Astrocyte (in vitro differentiated cells and primary cell): ENCODE data around the gene ITPKB. TPM values are rescaled to one million over a fixed set of nuclear protein-coding genes. Genes with fewer than 3 reads are reported as not detected.

Experiments used
- DNase-seq: peaks from one replicate; pipeline ENCODE4 v3.0.0-alpha.2; 2010; ENCODE audit warnings: low read depth
- FAIRE-seq: peaks from 2 replicates; lab custom pipeline; 2011; peaks lifted over from hg19 to GRCh38; lab: Jason Lieb, UNC
- H2AFZ ChIP-seq: 2 replicates; pipeline ENCODE4 v1.6.0; 2012; ENCODE audit warnings: low read depth, low read length, inconsistent platforms
- H3K27ac ChIP-seq: 2 replicates; pipeline ENCODE4 v1.5.1; 2011; ENCODE audit warnings: low read depth, low read length, inconsistent platforms
- H3K27me3 ChIP-seq: 2 replicates; pipeline ENCODE4 v1.6.0; 2011; ENCODE audit warnings: low read length, inconsistent platforms; ENCODE audit not compliant: insufficient read depth
- H3K36me3 ChIP-seq: 2 replicates; pipeline ENCODE4 v1.5.1; 2011; ENCODE audit warnings: low read length, inconsistent platforms; ENCODE audit not compliant: insufficient read depth
- H3K4me1 ChIP-seq: 2 replicates; pipeline ENCODE4 v1.5.1; 2011; ENCODE audit warnings: low read length, inconsistent platforms; ENCODE audit not compliant: insufficient read depth
- H3K4me2 ChIP-seq: 2 replicates; pipeline ENCODE4 v1.6.0; 2012; ENCODE audit warnings: low read length, inconsistent platforms
- H3K4me3 ChIP-seq: 2 replicates; pipeline ENCODE4 v1.5.1; 2011; ENCODE audit warnings: low read depth, mild to moderate bottlenecking, low read length, inconsistent platforms; ENCODE audit not compliant: insufficient read depth
- H3K79me2 ChIP-seq: 2 replicates; pipeline ENCODE4 v1.6.0; 2012; ENCODE audit warnings: mild to moderate bottlenecking, low read length, inconsistent platforms; ENCODE audit not compliant: insufficient read depth
- H3K9ac ChIP-seq: 2 replicates; pipeline ENCODE4 v1.6.0; 2012; ENCODE audit warnings: mild to moderate bottlenecking, low read length, inconsistent platforms
- H3K9me3 ChIP-seq: 2 replicates; pipeline ENCODE4 v1.5.1; 2012; ENCODE audit warnings: low read depth, mild to moderate bottlenecking, low read length, inconsistent platforms; ENCODE audit not compliant: insufficient read depth
- H4K20me1 ChIP-seq: 2 replicates; pipeline ENCODE4 v1.6.0; 2012; ENCODE audit warnings: low read length, inconsistent platforms; ENCODE audit not compliant: insufficient read depth
- H3K27ac Mint-ChIP-seq: one replicate; pipeline ENCODE4 v1.8.0; 2021; ENCODE audit warnings: mild to moderate bottlenecking, mixed read lengths; ENCODE audit not compliant: unreplicated experiment
- H3K27me3 Mint-ChIP-seq: one replicate; pipeline ENCODE4 v1.8.0; 2021; ENCODE audit warnings: low read depth, mixed read lengths; ENCODE audit not compliant: unreplicated experiment
- H3K36me3 Mint-ChIP-seq: one replicate; pipeline ENCODE4 v1.8.0; 2021; ENCODE audit warnings: low read depth, mixed read lengths; ENCODE audit not compliant: unreplicated experiment
- H3K4me1 Mint-ChIP-seq: one replicate; pipeline ENCODE4 v1.8.0; 2021; ENCODE audit warnings: low read depth, mixed read lengths; ENCODE audit not compliant: unreplicated experiment
- H3K4me3 Mint-ChIP-seq: one replicate; pipeline ENCODE4 v1.8.0; 2021; ENCODE audit warnings: mild to moderate bottlenecking, moderate library complexity, mixed read lengths; ENCODE audit not compliant: unreplicated experiment
- H3K9me3 Mint-ChIP-seq: one replicate; pipeline ENCODE4 v1.8.0; 2021; ENCODE audit warnings: mild to moderate bottlenecking, mixed read lengths; ENCODE audit not compliant: unreplicated experiment
- EZH2 ChIP-seq: IDR thresholded peaks from 2 replicates; pipeline ENCODE4 v1.6.1; 2012; ENCODE audit warnings: mild to moderate bottlenecking, low read length, inconsistent platforms; ENCODE audit not compliant: insufficient read depth
- total RNA-seq: library from RNA; stranded (reverse); gene quantifications from 2 replicates; pipeline ENCODE4 v1.2.1, GENCODE V29; 2021
- TF ChIP-seq, protein P1 (sequence below): IDR thresholded peaks from 2 replicates; pipeline ENCODE4 v1.5.1; 2011; ENCODE audit warnings: low read depth, mild to moderate bottlenecking, inconsistent platforms, low read length, moderate library complexity; ENCODE audit not compliant: insufficient read depth

Gene ITPKB
- total RNA-seq, 1 donor from 2014 or later = 10.5 TPM

DNA sequence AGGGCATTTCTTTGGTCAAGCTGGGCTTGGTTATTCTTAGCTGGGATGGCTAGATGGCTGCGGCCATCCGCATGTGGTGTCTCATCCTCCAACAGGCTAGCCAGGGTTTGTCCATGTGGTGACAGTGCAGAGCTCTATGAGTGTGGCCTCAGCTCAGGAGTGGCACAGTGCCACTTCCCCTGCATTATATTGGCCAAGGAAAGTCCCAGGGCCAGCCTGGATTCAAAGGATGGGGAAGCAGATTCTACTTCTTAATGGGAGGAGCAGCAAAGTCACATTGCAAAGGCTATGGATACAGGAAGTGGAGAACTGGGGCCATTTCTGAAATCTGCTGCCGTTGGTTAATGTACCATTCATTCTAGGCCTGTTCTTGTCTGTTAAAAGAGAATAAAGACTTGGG, 156.1 kb downstream of the ITPKB start:
- no peak for FAIRE-seq
- TF ChIP-seq EZH2 = no peak
- TF ChIP-seq, protein P1, sequence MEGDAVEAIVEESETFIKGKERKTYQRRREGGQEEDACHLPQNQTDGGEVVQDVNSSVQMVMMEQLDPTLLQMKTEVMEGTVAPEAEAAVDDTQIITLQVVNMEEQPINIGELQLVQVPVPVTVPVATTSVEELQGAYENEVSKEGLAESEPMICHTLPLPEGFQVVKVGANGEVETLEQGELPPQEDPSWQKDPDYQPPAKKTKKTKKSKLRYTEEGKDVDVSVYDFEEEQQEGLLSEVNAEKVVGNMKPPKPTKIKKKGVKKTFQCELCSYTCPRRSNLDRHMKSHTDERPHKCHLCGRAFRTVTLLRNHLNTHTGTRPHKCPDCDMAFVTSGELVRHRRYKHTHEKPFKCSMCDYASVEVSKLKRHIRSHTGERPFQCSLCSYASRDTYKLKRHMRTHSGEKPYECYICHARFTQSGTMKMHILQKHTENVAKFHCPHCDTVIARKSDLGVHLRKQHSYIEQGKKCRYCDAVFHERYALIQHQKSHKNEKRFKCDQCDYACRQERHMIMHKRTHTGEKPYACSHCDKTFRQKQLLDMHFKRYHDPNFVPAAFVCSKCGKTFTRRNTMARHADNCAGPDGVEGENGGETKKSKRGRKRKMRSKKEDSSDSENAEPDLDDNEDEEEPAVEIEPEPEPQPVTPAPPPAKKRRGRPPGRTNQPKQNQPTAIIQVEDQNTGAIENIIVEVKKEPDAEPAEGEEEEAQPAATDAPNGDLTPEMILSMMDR = no peak

More for the DNA sequence above, 156.1 kb downstream of the ITPKB start:
- H3K4me3 Mint-ChIP-seq = no peak overlapping the region
- no peak overlapping the region for H3K27ac ChIP-seq
- H3K9ac ChIP-seq = no peak overlapping the region
- H3K27ac Mint-ChIP-seq = no peak overlapping the region
- H3K36me3 ChIP-seq = no peaks in the 10 kb centered on the region
- no peak overlapping the region for H3K4me2 ChIP-seq
- no peaks in the 10 kb centered on the region for H3K79me2 ChIP-seq
- peaks cover 37% of the 10 kb centered on the region for H3K27me3 Mint-ChIP-seq
- H2AFZ ChIP-seq = no peak overlapping the region
- H3K27me3 ChIP-seq = no peaks in the 10 kb centered on the region
- H3K36me3 Mint-ChIP-seq = peaks cover 4% of the 10 kb centered on the region
- H4K20me1 ChIP-seq = no peaks in the 10 kb centered on the region
- H3K4me3 ChIP-seq = no peak overlapping the region
- no peaks in the 10 kb centered on the region for H3K4me1 Mint-ChIP-seq
- H3K9me3 Mint-ChIP-seq = no peaks in the 10 kb centered on the region
- no peaks in the 10 kb centered on the region for H3K9me3 ChIP-seq
- no peaks in the 10 kb centered on the region for H3K4me1 ChIP-seq
- DNase-seq = no peak

Other genes starting within 250 kb of the ITPKB start
- gene STUM, start 190.5 kb downstream of the ITPKB start, total RNA-seq = not detected in 2 replicates
- 8.9 and 12.4 TPM in 2 replicates for gene PSEN2, start 131.3 kb upstream of the ITPKB start, total RNA-seq
- gene COQ8A, start 201.0 kb upstream of the ITPKB start, total RNA-seq = 8.2 and 8.4 TPM in 2 replicates